ENCODE results near the gene PTPRM. TPM values are rescaled to one million over a fixed set of nuclear protein-coding genes. Genes with fewer than 3 reads are reported as not detected.

PTPRM gene
- total RNA-seq, 1 experiment from 2014 or later, result 1.6 TPM

DNA sequence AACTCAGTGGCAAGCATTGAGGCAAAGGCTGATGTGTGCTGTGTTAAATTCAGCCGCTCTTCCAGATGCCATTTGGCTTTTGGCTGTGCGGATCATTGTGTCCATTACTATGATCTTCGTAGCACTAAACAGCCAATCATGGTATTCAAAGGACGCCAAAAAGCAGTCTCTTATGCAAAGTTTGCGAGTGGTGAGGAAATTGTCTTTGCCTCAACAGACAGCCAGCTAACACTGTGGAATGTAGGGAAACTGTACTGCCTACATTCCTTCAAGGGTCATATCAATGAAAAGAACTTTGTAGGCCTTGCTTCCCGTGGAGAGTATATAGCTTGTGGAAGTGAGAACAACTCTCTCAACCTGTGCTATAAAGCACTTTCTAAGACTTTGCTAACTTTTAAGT lies 846.6 kb downstream of the PTPRM start:
- no peaks in the 10 kb centered on the region for H3K27me3 ChIP-seq (ENCODE audit: control insufficient read depth, insufficient read depth, low read length)
- no peaks in the 10 kb centered on the region for H3K36me3 ChIP-seq (ENCODE audit: control insufficient read depth, insufficient read depth, low read length)
- no peaks in the 10 kb centered on the region for H3K4me1 ChIP-seq (ENCODE audit: control insufficient read depth, insufficient read depth, low read length)
- ATAC-seq (no peak), DNase-seq (ENCODE audit: low read depth, low spot score) (no peak)
- no peak overlapping the region for H3K4me3 ChIP-seq (ENCODE audit: low read depth in 2 of 2, low read length in 2 of 2)
- peaks cover 4% of the 10 kb centered on the region; the same call in 1 of the 2 replicates for H3K9me3 ChIP-seq (ENCODE audit: control insufficient read depth, insufficient read depth, low read depth, low read length)
- TF ChIP-seq TCF7L2 (IDR thresholded peaks at IDR 0.05; ENCODE audit: low read depth, low read length), result no peak
- TF ChIP-seq SIN3A (IDR thresholded peaks at IDR 0.05; ENCODE audit: borderline replicate concordance, insufficient read depth, low read depth, low read length), result no peak
- no peak for TF ChIP-seq CTCF (IDR thresholded peaks at IDR 0.05)
- no peak for TF ChIP-seq POLR2AphosphoS5 (IDR thresholded peaks at IDR 0.05; ENCODE audit: low read depth, low read length)
- TF ChIP-seq, protein P1, sequence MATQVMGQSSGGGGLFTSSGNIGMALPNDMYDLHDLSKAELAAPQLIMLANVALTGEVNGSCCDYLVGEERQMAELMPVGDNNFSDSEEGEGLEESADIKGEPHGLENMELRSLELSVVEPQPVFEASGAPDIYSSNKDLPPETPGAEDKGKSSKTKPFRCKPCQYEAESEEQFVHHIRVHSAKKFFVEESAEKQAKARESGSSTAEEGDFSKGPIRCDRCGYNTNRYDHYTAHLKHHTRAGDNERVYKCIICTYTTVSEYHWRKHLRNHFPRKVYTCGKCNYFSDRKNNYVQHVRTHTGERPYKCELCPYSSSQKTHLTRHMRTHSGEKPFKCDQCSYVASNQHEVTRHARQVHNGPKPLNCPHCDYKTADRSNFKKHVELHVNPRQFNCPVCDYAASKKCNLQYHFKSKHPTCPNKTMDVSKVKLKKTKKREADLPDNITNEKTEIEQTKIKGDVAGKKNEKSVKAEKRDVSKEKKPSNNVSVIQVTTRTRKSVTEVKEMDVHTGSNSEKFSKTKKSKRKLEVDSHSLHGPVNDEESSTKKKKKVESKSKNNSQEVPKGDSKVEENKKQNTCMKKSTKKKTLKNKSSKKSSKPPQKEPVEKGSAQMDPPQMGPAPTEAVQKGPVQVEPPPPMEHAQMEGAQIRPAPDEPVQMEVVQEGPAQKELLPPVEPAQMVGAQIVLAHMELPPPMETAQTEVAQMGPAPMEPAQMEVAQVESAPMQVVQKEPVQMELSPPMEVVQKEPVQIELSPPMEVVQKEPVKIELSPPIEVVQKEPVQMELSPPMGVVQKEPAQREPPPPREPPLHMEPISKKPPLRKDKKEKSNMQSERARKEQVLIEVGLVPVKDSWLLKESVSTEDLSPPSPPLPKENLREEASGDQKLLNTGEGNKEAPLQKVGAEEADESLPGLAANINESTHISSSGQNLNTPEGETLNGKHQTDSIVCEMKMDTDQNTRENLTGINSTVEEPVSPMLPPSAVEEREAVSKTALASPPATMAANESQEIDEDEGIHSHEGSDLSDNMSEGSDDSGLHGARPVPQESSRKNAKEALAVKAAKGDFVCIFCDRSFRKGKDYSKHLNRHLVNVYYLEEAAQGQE (IDR thresholded peaks at IDR 0.05; ENCODE audit: insufficient read depth in 1 of 2, low read depth in 2 of 2, low read length in 1 of 2), result no peak
- intact Hi-C loops (cut with micrococcal nuclease; ENCODE audit: unreplicated experiment) (no loop called here), in situ Hi-C loops (cut with HindIII; ENCODE audit: low pct_unique_long_range_greater_than_20kb, low sequenced_read_pairs) (no loop called here)
- ChIA-PET CTCF (no interaction called here), POLR2A (no interaction called here)
- BruUV-seq (replicated peaks), result no TSS peak
- H3K27ac ChIP-seq (ENCODE audit: low read length), result no peak overlapping the region

- intact Hi-C loops (cut with micrococcal nuclease; ENCODE audit: unreplicated experiment), result no loop called here
- BruUV-seq (replicated peaks), result no TSS peak
- Histone ChIP-seq H3K27ac (ENCODE audit: low read length) (no peak overlapping the region), H3K4me1 (ENCODE audit: control insufficient read depth, insufficient read depth, low read length) (no peaks in the 10 kb centered on the region), H3K36me3 (ENCODE audit: control insufficient read depth, insufficient read depth, low read length) (no peaks in the 10 kb centered on the region), H3K27me3 (ENCODE audit: control insufficient read depth, insufficient read depth, low read length) (no peaks in the 10 kb centered on the region), H3K9me3 (ENCODE audit: control insufficient read depth, insufficient read depth, low read depth, low read length) (peaks cover 2% of the 10 kb centered on the region; the same call in 1 of the 2 replicates), H3K4me3 (ENCODE audit: low read depth in 2 of 2, low read length in 2 of 2) (no peak overlapping the region)
- ChIA-PET CTCF (no interaction called here), POLR2A (no interaction called here)
- in situ Hi-C loops (cut with HindIII; ENCODE audit: low pct_unique_long_range_greater_than_20kb, low sequenced_read_pairs), result no loop called here
- DNase-seq (ENCODE audit: low read depth, low spot score) (no peak), ATAC-seq (no peak)
- TF ChIP-seq, protein P1 (IDR thresholded peaks at IDR 0.05; ENCODE audit: insufficient read depth in 1 of 2, low read depth in 2 of 2, low read length in 1 of 2), result no peak
- no peak for TF ChIP-seq TCF7L2 (IDR thresholded peaks at IDR 0.05; ENCODE audit: low read depth, low read length)
- no peak for TF ChIP-seq CTCF (IDR thresholded peaks at IDR 0.05)
- no peak for TF ChIP-seq POLR2AphosphoS5 (IDR thresholded peaks at IDR 0.05; ENCODE audit: low read depth, low read length)
- TF ChIP-seq SIN3A (IDR thresholded peaks at IDR 0.05; ENCODE audit: borderline replicate concordance, insufficient read depth, low read depth, low read length), result no peak
Observed at GRCh38 chr18:8416212-8417019, 849.3 kb downstream of the PTPRM start.

Measured in Panc1 (cell line).